HepG2 (cell line): ENCODE results near the gene SLC1A4. TPM values are rescaled to one million over a fixed set of nuclear protein-coding genes. Genes with fewer than 3 reads are reported as not detected.

Experiments
- ATAC-seq: fragments of 200-7000 bp; cut with Tn5 transposase; 3 replicates; pipeline ENCODE4 v1.9.1; 2020; ENCODE audit warnings: mild to moderate bottlenecking, moderate library complexity
- BruUV-seq: library from RNA; stranded (reverse); fragments of 400-500 nt; replicated peaks from 2 replicates; lab custom pipeline; 2021; lab: Mats Ljungman, UMichigan
- CTCF ChIA-PET: fragments of 300-600 bp; formaldehyde crosslinking; extraction: SDS; loops from one replicate; lab custom pipeline; 2021; ENCODE audit warnings: low total read pairs, inconsistent platforms, low intra/inter-chr PET ratio; lab: Yijun Ruan, JAX
- POLR2A ChIA-PET: fragments of 350-600 bp; sonication (Branson Sonifier 250); formaldehyde crosslinking; loops from one replicate; lab custom pipeline; 2020; ENCODE audit warnings: antibody characterized with exemption, inconsistent platforms; lab: Yijun Ruan, JAX
- DNase-seq: peaks from one replicate; pipeline ENCODE4 v3.0.0-alpha.2; 2015; ENCODE audit warnings: low spot score
- FAIRE-seq: peaks from 3 replicates; lab custom pipeline; 2011; peaks lifted over from hg19 to GRCh38; lab: Jason Lieb, UNC
- H2AFZ ChIP-seq: one replicate; pipeline ENCODE4 v1.6.1; 2011; ENCODE audit warnings: low read length, inconsistent platforms
- H3K27ac ChIP-seq: fragments of 300-600 bp; 3 replicates; pipeline ENCODE4 v1.8.0; 2011; ENCODE audit warnings: mixed run types, mild to moderate bottlenecking, mixed read lengths, low read length, inconsistent platforms; ENCODE audit not compliant: insufficient read depth; ENCODE audit errors: extremely low read length
- H3K27me3 ChIP-seq, 2 experiments: fragments of 200-600 bp in 1 of 2; 2 replicates in 1 of 2; 3 replicates in 1 of 2; pipeline versions ENCODE4 v1.6.0 to v1.8.0; 2011; ENCODE audit warnings: low read length in 2 of 2, mild to moderate bottlenecking in 2 of 2, moderate library complexity in 2 of 2, inconsistent platforms in 1 of 2; ENCODE audit not compliant: insufficient read depth in 2 of 2, control insufficient read depth in 1 of 2
- H3K36me3 ChIP-seq, 2 experiments: fragments of 200-600 bp in 1 of 2; replicated peaks in 1 of 2; 2 replicates in 1 of 2; 3 replicates in 1 of 2; pipeline versions ENCODE4 v1.5.1 to v1.8.0; 2011; ENCODE audit warnings: low read length in 2 of 2, inconsistent platforms in 1 of 2; ENCODE audit not compliant: insufficient read depth in 2 of 2, control insufficient read depth in 1 of 2
- H3K4me1 ChIP-seq: 2 replicates; pipeline ENCODE4 v1.5.1; 2012; ENCODE audit warnings: low read length, inconsistent platforms; ENCODE audit not compliant: insufficient read depth
- H3K4me2 ChIP-seq: 2 replicates; pipeline ENCODE4 v1.6.0; 2011; ENCODE audit warnings: low read depth, low read length, inconsistent platforms
- H3K4me3 ChIP-seq, 3 experiments: fragments of 200-600 bp in 1 of 3; sonication (generic), shearing (Covaris generic) in 1 of 3; replicated peaks in 1 of 3; 2 replicates each; pipeline ENCODE4 v1.5.1; 2011 to 2016; ENCODE audit warnings: low read length in 3 of 3, inconsistent platforms in 2 of 3, low read depth in 2 of 3, mild to moderate bottlenecking in 2 of 3, control low read depth in 1 of 3, mixed read lengths in 1 of 3; ENCODE audit not compliant: insufficient read depth in 1 of 3
- H3K79me2 ChIP-seq: one replicate; pipeline ENCODE4 v1.6.1; 2011; ENCODE audit warnings: low read length, inconsistent platforms; ENCODE audit not compliant: insufficient read depth
- H3K9ac ChIP-seq: 2 replicates; pipeline ENCODE4 v1.6.0; 2011; ENCODE audit warnings: mild to moderate bottlenecking, low read depth, low read length, inconsistent platforms; ENCODE audit not compliant: insufficient read depth
- H3K9me3 ChIP-seq: 2 replicates; pipeline ENCODE4 v1.5.1; 2012; ENCODE audit warnings: mild to moderate bottlenecking, low read length
- H4K20me1 ChIP-seq: 2 replicates; pipeline ENCODE4 v1.6.0; 2011; ENCODE audit warnings: inconsistent platforms, mild to moderate bottlenecking, low read length, moderate library complexity; ENCODE audit not compliant: insufficient read depth
- DDIT3 ChIP-seq: sonication (generic); formaldehyde crosslinking; IDR thresholded peaks from 2 replicates; pipeline ENCODE4 v1.4.0; 2020; ENCODE audit warnings: mild to moderate bottlenecking, missing genetic modification reagents
- GATA4 ChIP-seq: sonication (generic); IDR thresholded peaks from 2 replicates; pipeline ENCODE4 v1.6.1; 2016; ENCODE audit warnings: antibody characterized with exemption, low read depth, borderline replicate concordance
- HNRNPK ChIP-seq: fragments of 200-400 bp; formaldehyde crosslinking; IDR thresholded peaks from 2 replicates; pipeline ENCODE4 v1.6.1; 2018; ENCODE audit warnings: low read length, low read depth, moderate library complexity, mild to moderate bottlenecking; ENCODE audit not compliant: poor library complexity, severe bottlenecking
- LCORL ChIP-seq, 2 experiments: fragments of 450-650 bp in 1 of 2; sonication (generic) in 1 of 2; formaldehyde crosslinking in 1 of 2; IDR thresholded peaks; 2 replicates each; pipeline versions ENCODE4 v1.5.0 to v1.6.1; 2017 to 2020; ENCODE audit warnings: antibody characterized with exemption in 1 of 2, missing genetic modification reagents in 1 of 2
- MAZ ChIP-seq, 2 experiments: sonication (generic) in 1 of 2; formaldehyde crosslinking in 1 of 2; IDR thresholded peaks; 2 replicates each; pipeline versions ENCODE4 v1.5.0 to v1.6.1; 2012 to 2020; ENCODE audit warnings: low read depth in 2 of 2, mild to moderate bottlenecking in 2 of 2, borderline replicate concordance in 1 of 2, improper control_type of control experiment in 1 of 2, low read length in 1 of 2, missing genetic modification reagents in 1 of 2, moderate library complexity in 1 of 2
- NAIF1 ChIP-seq: sonication (generic); formaldehyde crosslinking; IDR thresholded peaks from 2 replicates; pipeline ENCODE4 v1.5.0; 2020; ENCODE audit warnings: mild to moderate bottlenecking, missing genetic modification reagents, borderline replicate concordance
- NFKBIZ ChIP-seq: IDR thresholded peaks from 2 replicates; pipeline ENCODE4 v1.6.1; 2018; ENCODE audit warnings: missing genetic modification reagents, missing compliant biosample characterization
- RBFOX2 ChIP-seq: fragments of 200-400 bp; formaldehyde crosslinking; IDR thresholded peaks from 2 replicates; pipeline ENCODE4 v1.6.1; 2017; ENCODE audit warnings: low read depth, mild to moderate bottlenecking, low read length
- SALL1 ChIP-seq: sonication (generic); formaldehyde crosslinking; IDR thresholded peaks from 2 replicates; pipeline ENCODE4 v1.8.0; 2022; ENCODE audit warnings: mild to moderate bottlenecking, missing genetic modification reagents
- SMAD3 ChIP-seq: sonication (generic); formaldehyde crosslinking; IDR thresholded peaks from 2 replicates; pipeline ENCODE4 v1.4.0; 2020; ENCODE audit warnings: missing genetic modification reagents
- STAT6 ChIP-seq: sonication (generic); formaldehyde crosslinking; IDR thresholded peaks from 2 replicates; pipeline ENCODE4 v1.4.0; 2020; ENCODE audit warnings: missing genetic modification reagents, mild to moderate bottlenecking, borderline replicate concordance
- ZNF7 ChIP-seq: IDR thresholded peaks from 2 replicates; pipeline ENCODE4 v1.6.1; 2016; ENCODE audit warnings: missing biosample characterization, missing genetic modification reagents
- WGBS: methylation state at CpG from one replicate; pipeline ENCODE4 v1.1.6; 2017; ENCODE audit warnings: low lambda C conversion rate; 5-methylcytosine and 5-hydroxymethylcytosine counted together
- in situ Hi-C: cut with HindIII; loops from 2 replicates; pipeline ENCODE4 v1.10.0; 2017; ENCODE audit warnings: low pct_unique_long_range_greater_than_20kb; ENCODE audit not compliant: extremely low pct_ligation_motif_present
- intact Hi-C: fragments of 100-400 bp; cut with micrococcal nuclease; formaldehyde crosslinking; loops from one replicate; pipeline ENCODE4 v1.10.0; 2022; ENCODE audit not compliant: unreplicated experiment
- polyA plus RNA-seq, 8 experiments: library from polyadenylated mRNA; depleted of rRNA in 3 of 8; stranded (reverse) in 7 of 8; unstranded in 1 of 8; fragments of >200 nt; fragmentation: Illumina TruSeq in 4 of 8; extraction: Trizol in 4 of 8; gene quantifications; 2 replicates each; pipeline versions ENCODE4 v1.2.1 to v1.2.3, GENCODE V29; 2011 to 2016; ENCODE audit warnings: low read depth in 4 of 8, missing spikeins in 1 of 8, mixed read lengths in 1 of 8; ENCODE audit not compliant: insufficient read depth in 1 of 8
- total RNA-seq, 5 experiments: library from RNA; depleted of rRNA; stranded (reverse); fragments of >200 nt; fragmentation: Illumina TruSeq; extraction: Trizol; gene quantifications; 2 replicates each; pipeline ENCODE4 v1.2.3, GENCODE V29; 2016; ENCODE audit warnings: low read depth in 1 of 5
- TF ChIP-seq, protein P1 (sequence below): sonication (generic); formaldehyde crosslinking; IDR thresholded peaks from 2 replicates; pipeline ENCODE4 v1.8.1; 2022; ENCODE audit warnings: mild to moderate bottlenecking, missing genetic modification reagents

SLC1A4 gene
- total and polyA plus RNA-seq, 2 of the 13 experiments (the other 11 are each of a cell fraction or from before 2014, with no cell fraction given): 21.0 to 39.6 TPM

GRCh38 chr2:64995041-64995440 is 5.8 kb downstream of the SLC1A4 start:
- no peak for DNase-seq
- no peak for FAIRE-seq
- Histone ChIP-seq H3K4me1 (peaks cover 56% of the 10 kb centered on the region), H3K27me3 (no peaks in the 10 kb centered on the region), H3K9me3 (no peaks in the 10 kb centered on the region), H3K9ac (no peak overlapping the region), H3K36me3 (peaks cover 5 to 30% of the 10 kb centered on the region in 2 experiments; a peak in 3 of 5 replicates), H3K4me2 (no peak overlapping the region), H4K20me1 (0 out of 2 replicates have a peak, but pooled peaks cover 2% of the 10 kb centered on the region), H3K4me3 (no peak overlapping the region), H2AFZ (no peak overlapping the region), H3K79me2 (peaks cover 60% of the 10 kb centered on the region), H3K27ac (no peak overlapping the region)
- CTCF ChIA-PET: no interaction called here
- BruUV-seq: no TSS peak
- POLR2A ChIA-PET: no interaction called here
- in situ Hi-C loops (no loop called here), intact Hi-C loops (no loop called here)
- TF ChIP-seq ZNF7 (CRISPR knock-in tag) (no peak), MAZ (IDR thresholded peaks at IDR 0.05; ENCODE audit: borderline replicate concordance, low read depth, low read length) (no peak), MAZ (CRISPR knock-in tag; IDR thresholded peaks at IDR 0.05; ENCODE audit: low read depth) (no peak), RBFOX2 (peak; percentile 29; the same call in 1 of the 2 replicates)
- no peak for ATAC-seq
- 96% methylated on average over 3 of the region's 3 CpGs for WGBS

GRCh38 chr2:64996871-64997307 is 7.7 kb downstream of the SLC1A4 start:
- ChIA-PET CTCF (no interaction called here), POLR2A (interaction anchor here (0.6 to 1.7 kb wide), 2 partner anchors 8 to 59 kb away, joined by 3 to 5 read pairs; partner anchors contain the start of gene CEP68)
- Histone ChIP-seq H3K9ac (no peak overlapping the region), H3K36me3 (peaks cover 6 to 37% of the 10 kb centered on the region in 2 experiments; a peak in 3 of 5 replicates), H3K4me1 (peaks cover 37% of the 10 kb centered on the region), H3K4me3 (no peak overlapping the region), H4K20me1 (0 out of 2 replicates have a peak, but pooled peaks cover 2% of the 10 kb centered on the region), H3K9me3 (no peaks in the 10 kb centered on the region), H3K79me2 (peaks cover 45% of the 10 kb centered on the region), H3K4me2 (no peak overlapping the region), H3K27me3 (no peaks in the 10 kb centered on the region), H2AFZ (no peak overlapping the region), H3K27ac (no peak overlapping the region)
- BruUV-seq: no TSS peak
- WGBS: 92% methylated on average over 3 of the region's 3 CpGs
- in situ Hi-C loops: no loop called here
- FAIRE-seq: no peak
- intact Hi-C loops: no loop called here
- no peak for DNase-seq
- ATAC-seq: peak; percentile 56
- TF ChIP-seq, protein P1, sequence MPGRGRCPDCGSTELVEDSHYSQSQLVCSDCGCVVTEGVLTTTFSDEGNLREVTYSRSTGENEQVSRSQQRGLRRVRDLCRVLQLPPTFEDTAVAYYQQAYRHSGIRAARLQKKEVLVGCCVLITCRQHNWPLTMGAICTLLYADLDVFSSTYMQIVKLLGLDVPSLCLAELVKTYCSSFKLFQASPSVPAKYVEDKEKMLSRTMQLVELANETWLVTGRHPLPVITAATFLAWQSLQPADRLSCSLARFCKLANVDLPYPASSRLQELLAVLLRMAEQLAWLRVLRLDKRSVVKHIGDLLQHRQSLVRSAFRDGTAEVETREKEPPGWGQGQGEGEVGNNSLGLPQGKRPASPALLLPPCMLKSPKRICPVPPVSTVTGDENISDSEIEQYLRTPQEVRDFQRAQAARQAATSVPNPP (CRISPR knock-in tag): no peak
- TF ChIP-seq HNRNPK: no peak
- TF ChIP-seq NFKBIZ (CRISPR knock-in tag): no peak
- no peak for TF ChIP-seq STAT6
- no peak for TF ChIP-seq DDIT3 (CRISPR knock-in tag)
- no peak for TF ChIP-seq SMAD3 (CRISPR knock-in tag)
- no peak for TF ChIP-seq SALL1
- TF ChIP-seq GATA4: no peak
- TF ChIP-seq NAIF1 (CRISPR knock-in tag): no peak
- no peak for TF ChIP-seq LCORL (IDR thresholded peaks at IDR 0.05)
- no peak for TF ChIP-seq LCORL (CRISPR knock-in tag; IDR thresholded peaks at IDR 0.05)
